ENCODE results near the gene ZNF609. TPM values are rescaled to one million over a fixed set of nuclear protein-coding genes. Genes with fewer than 3 reads are reported as not detected.

Gene ZNF609
- total RNA-seq, 1 experiment from 2014 or later, result 31.0 TPM

- ChIA-PET RAD21 (ENCODE audit: low non-redundant PET in 1 of 2, low total read pairs in 2 of 2, uncharacterized antibody in 2 of 2, unreplicated experiment in 2 of 2) (no interaction called here), CTCF (no interaction called here), POLR2A (no interaction called here)
- no peak for DNase-seq (ENCODE audit: low read depth, low spot score)
- intact Hi-C loops (cut with micrococcal nuclease), result no loop called here
- no peaks in the 10 kb centered on the region for H4K20me1 ChIP-seq (ENCODE audit: insufficient read depth)
- no TSS peak for BruUV-seq (replicated peaks)
- H2AFZ ChIP-seq (ENCODE audit: low read depth, low read length, poor library complexity, severe bottlenecking), result no peak overlapping the region
- no peak for ATAC-seq
- peaks cover 3 to 8% of the 10 kb centered on the region in 2 experiments; a peak in 2 of 4 replicates for H3K36me3 ChIP-seq (ENCODE audit: control insufficient read depth in 1 of 2, insufficient read depth in 2 of 2, low read length in 2 of 2)
- no peaks in the 10 kb centered on the region for H3K27me3 ChIP-seq (ENCODE audit: insufficient read depth, low read length)
- H3K4me2 ChIP-seq (ENCODE audit: low read length), result no peak overlapping the region
- no peaks in the 10 kb centered on the region for H3K4me1 ChIP-seq (ENCODE audit: control insufficient read depth in 1 of 2, insufficient read depth in 2 of 2, low read length in 2 of 2)
- no peaks in the 10 kb centered on the region for H3K9me2 ChIP-seq (ENCODE audit: insufficient read depth)
- no peak overlapping the region for H3K4me3 ChIP-seq (replicated peaks in 1 of 2; ENCODE audit: low read depth in 1 of 2, low read length in 2 of 2)
- no peak overlapping the region for H3K9ac ChIP-seq (ENCODE audit: low read length)
- H3K79me2 ChIP-seq (ENCODE audit: insufficient read depth, low read length), result no peaks in the 10 kb centered on the region
- TF ChIP-seq FOSL1 (IDR thresholded peaks at IDR 0.05; ENCODE audit: low read depth) (no peak), EZH2 (IDR thresholded peaks at IDR 0.05) (no peak), ZFX (IDR thresholded peaks at IDR 0.05) (no peak), TCF7L2 (IDR thresholded peaks at IDR 0.05; ENCODE audit: borderline replicate concordance, extremely low read depth, insufficient read depth, insufficient read length) (no peak), CBX3 (IDR thresholded peaks at IDR 0.05; ENCODE audit: low read depth) (no peak), SRF (IDR thresholded peaks at IDR 0.05; ENCODE audit: low read depth) (no peak), SIN3A (IDR thresholded peaks at IDR 0.05; ENCODE audit: low read depth) (no peak), CTCF (IDR thresholded peaks at IDR 0.05 in 2 of 3, conservative IDR thresholded peaks at IDR 0.05 in 1 of 3; ENCODE audit: borderline replicate concordance in 1 of 3, insufficient read depth in 1 of 3, low read depth in 2 of 3, low read length in 2 of 3) (no peak), SP1 (IDR thresholded peaks at IDR 0.05; ENCODE audit: low read depth) (no peak), CEBPB (IDR thresholded peaks at IDR 0.05; ENCODE audit: low read depth) (no peak), ZNF274 (IDR thresholded peaks at IDR 0.05; ENCODE audit: low read depth, low read length) (no peak), RAD21 (IDR thresholded peaks at IDR 0.05; ENCODE audit: low read depth) (no peak), EGR1 (IDR thresholded peaks at IDR 0.05; ENCODE audit: low read depth) (no peak)
- TF ChIP-seq, protein P1, sequence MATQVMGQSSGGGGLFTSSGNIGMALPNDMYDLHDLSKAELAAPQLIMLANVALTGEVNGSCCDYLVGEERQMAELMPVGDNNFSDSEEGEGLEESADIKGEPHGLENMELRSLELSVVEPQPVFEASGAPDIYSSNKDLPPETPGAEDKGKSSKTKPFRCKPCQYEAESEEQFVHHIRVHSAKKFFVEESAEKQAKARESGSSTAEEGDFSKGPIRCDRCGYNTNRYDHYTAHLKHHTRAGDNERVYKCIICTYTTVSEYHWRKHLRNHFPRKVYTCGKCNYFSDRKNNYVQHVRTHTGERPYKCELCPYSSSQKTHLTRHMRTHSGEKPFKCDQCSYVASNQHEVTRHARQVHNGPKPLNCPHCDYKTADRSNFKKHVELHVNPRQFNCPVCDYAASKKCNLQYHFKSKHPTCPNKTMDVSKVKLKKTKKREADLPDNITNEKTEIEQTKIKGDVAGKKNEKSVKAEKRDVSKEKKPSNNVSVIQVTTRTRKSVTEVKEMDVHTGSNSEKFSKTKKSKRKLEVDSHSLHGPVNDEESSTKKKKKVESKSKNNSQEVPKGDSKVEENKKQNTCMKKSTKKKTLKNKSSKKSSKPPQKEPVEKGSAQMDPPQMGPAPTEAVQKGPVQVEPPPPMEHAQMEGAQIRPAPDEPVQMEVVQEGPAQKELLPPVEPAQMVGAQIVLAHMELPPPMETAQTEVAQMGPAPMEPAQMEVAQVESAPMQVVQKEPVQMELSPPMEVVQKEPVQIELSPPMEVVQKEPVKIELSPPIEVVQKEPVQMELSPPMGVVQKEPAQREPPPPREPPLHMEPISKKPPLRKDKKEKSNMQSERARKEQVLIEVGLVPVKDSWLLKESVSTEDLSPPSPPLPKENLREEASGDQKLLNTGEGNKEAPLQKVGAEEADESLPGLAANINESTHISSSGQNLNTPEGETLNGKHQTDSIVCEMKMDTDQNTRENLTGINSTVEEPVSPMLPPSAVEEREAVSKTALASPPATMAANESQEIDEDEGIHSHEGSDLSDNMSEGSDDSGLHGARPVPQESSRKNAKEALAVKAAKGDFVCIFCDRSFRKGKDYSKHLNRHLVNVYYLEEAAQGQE (IDR thresholded peaks at IDR 0.05; ENCODE audit: low read depth), result no peak
- no peak overlapping the region for H3K27ac ChIP-seq (ENCODE audit: low read depth, low read length)
- no peaks in the 10 kb centered on the region for H3K9me3 ChIP-seq (ENCODE audit: control insufficient read depth in 1 of 2, insufficient read depth in 1 of 2, low read depth in 1 of 2, low read length in 2 of 2)
Observed at GRCh38 chr15:64423970-64424369, 36.4 kb upstream of the ZNF609 start.
